Posterior cingulate gyrus (tissue), 11 donors: ENCODE data around the gene HHAT.
A peak's percentile ranks its signal among the peaks of the same experiment; 100 is the strongest.

Experiments
- DNase-seq, 10 donors: peaks; one replicate each; pipeline versions ENCODE4 v3.0.0 to v3.0.0-alpha.2; 2020 to 2021; ENCODE audit warnings: mixed read lengths in 3 of 10
- intact Hi-C: fragments of 100-400 bp; cut with DNase I; formaldehyde crosslinking; loops from one replicate; pipeline ENCODE4 v1.15.1; 2023

The HHAT gene

DNA sequence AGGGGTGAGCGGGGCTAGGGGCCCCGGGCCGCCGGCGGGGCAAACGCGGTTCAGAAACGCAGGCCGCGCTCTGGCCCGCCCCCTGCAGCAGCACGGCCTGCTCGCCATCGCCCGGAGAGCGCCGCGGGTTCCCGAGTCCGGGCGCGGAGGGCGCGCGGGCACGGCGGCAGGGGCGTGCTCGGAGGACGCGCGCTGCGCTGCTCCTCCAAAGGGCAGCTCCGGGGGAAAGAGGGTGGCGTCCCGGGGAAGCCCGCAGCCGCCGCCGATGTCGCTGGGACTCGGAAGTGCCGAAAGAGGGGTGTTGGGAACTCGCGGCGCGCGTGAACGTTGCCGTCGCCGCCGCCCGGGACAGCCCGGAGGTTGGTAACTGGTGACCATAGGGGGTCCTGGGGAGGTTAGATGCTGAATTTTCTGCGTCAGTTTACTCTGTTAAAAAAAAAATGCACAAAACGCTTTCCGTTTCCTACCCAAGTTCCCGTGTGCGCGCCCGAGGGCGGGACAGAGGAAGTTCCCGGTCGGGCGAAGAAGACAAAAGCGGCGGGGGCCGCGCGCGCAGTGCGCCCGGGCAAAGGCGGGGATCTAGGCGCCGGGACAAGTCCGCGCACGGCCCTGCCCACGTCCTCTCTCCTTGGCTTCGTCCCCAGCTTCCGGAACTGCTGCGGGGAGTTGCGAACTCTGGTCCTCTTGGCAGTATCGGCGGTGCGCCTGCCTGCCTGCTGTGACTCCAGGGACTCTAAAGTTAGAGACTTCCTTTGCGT is at the start of gene HHAT:
HHAT (plus strand) TSS at position 157 of the 758 bp plus-strand sequence. CDS start 20,074 bp downstream, outside the sequence.
- peak; percentile 59 to 94 (median 71) for DNase-seq
- intact Hi-C loops: no loop called here

DNA sequence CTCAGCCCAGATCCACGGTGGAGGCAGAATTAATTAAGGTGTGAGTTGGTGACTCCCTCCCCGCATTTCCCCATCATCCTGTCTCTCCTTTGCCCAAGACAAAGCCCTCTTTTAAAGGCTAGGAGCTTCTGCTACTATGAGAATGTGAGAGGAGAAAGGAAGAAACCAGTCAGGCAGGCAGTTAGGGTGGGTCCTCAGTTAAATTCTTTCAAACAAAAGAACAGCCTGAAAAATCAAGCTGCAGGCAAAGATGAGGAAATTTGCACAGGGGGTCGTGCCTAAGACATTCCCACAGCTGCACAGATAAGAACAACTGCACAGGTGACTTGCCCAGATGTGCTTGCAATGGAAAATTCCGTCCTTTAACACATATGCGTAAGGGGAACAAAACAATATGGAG is 48.5 kb upstream of the HHAT start:
- DNase-seq: no peak
- intact Hi-C loops: no loop called here

DNA sequence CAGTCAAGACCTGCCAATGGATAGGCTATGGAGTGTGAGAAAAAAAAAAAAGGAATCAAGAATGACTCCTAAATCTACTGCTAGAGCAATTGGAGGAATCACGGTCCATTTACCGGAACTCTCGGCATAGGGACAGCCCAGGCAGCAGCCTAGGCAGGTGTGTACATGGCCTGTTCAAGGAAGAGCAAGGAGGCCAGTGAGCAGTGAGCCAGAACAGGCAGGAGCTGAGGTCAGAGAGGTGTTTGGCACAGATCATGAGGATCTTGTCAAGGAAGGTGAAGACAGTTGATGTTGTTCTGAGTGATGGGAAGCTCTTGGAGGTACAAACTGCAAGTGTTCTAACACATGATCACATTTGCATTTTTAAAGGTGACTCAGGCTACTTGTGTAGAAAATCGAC is 40.6 kb upstream of the HHAT start:
- intact Hi-C loops: no loop called here
- DNase-seq: no peak

DNA sequence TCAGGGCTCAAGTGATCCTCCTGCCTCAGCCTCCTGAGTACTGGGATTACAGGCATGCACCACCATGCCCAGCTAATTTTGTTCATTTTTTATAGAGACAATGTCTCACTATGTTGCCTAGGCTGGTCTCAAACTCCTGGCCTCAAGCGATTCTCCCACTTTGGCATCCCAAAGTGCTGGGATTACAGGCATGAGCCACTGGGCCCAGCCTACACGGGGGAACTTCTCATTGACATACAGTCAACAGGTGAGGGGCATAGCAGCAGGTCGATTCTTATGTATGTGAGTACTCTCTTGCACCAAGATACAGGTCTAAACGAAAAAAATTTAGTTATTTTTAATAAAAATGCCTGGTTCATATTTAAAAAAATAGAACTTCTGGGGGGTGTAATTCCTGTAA is 39.5 kb upstream of the HHAT start:
- intact Hi-C loops: no loop called here
- DNase-seq: no peak

DNA sequence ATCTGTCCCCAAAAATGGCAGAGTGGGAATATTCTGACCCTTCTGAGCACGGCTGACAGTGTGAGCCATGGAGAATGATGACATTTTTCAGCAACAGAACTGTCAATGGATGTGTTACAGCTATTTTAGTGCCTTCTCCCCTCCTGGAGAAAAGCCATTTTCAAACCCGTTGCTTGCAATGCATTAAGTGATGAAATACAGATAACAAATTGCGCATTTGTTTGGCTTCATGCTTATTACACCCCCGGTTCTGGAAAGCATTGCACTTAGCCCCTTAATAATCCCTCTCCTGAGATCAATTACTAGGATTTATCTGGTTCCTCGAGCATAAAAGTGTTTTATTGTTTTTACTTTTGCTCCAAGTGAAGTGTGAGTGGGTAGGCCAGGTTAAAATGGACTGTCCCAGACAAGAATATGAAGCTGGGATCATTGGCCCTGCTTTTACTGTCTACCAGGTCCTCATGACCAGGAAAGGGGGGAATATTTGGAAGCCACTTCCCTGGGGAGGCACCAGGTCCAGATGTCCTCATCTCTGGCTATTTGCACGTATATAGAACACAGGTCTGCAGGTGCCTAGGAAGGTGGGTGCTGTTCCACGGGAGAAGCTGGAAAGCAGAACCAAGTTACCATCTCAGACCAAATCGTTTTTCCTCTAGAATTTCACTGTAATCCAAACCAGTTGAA is 37.5 kb upstream of the HHAT start:
- DNase-seq: no peak
- intact Hi-C loops: no loop called here

DNA sequence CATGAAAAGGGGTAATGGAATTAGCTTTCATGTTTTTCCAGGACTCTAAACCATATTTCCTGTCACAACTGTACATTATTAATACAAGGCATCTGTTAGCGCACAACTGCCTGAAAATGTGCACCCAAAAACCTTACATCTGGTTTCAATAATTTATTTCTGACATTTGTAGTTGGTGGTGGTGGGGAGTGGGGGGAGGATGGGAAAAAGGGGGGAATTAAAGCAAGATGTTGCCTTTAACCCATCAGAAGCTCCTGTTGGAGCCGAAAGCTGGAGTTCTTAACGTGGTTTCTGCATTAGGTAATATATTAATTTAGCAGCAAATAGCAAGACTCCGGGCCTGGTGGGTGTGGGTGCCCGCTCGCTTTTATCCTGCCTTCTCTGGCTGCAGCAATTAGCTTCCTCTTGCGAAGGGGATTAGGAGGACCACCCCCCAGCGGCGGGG is 36.9 kb upstream of the HHAT start:
- DNase-seq: no peak
- intact Hi-C loops: no loop called here

DNA sequence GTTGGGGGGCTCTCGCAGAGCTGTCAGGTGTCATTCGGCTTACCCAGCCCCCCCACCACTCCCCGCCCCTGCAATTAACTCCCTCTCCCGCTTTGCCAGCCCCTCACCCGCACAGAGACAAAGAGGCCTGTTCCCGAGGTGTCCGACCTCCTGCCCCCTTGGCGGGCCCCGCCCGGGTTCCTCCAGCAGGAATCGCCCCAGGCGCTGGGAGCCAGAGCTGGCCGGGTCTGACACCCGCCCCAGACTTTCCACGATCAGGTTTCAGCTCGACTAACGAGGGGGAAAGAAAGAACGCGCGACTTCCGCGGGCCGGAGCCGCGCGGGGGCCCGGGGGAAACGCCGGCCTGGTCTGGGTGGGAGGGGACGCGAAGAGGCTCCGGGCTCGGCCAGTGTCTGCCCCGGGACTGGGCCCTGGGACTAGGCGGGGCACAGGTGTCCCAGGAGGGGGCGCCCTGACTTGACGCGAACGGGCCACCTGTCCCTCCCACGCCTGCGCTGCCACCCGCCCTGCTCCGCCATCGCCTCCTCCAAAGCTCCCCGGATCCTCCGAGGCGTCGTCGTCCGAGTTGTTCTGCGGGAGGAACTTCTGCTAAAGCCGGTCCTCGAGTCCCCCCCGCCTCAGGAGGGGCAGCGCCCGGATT is 36.4 kb upstream of the HHAT start:
- DNase-seq: peak in 7 of 10 donors; percentile 14 to 91 (median 49)
- intact Hi-C loops: no loop called here

DNA sequence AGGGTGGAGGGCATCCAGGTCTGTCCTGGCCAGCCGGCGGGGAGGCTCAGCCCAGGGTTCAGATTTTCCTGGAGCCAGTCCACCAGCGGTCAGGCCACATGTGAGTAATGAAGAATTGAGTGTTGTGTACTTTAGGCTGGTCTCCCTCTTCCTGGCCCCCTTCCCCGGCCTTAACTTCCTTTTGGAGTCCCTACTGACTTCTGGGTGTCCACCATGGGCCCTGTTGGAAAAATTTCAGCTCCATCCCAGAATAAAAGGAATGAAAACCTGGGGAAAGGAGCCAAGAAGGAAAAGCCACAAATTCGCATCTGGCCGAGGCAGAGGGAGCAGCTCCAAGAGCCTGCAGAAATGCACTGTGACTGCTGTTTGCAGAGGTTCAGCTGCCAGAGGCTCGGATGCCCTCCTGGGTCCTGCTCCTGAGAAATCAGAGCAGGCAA is 35.5 kb upstream of the HHAT start:
- DNase-seq: no peak
- intact Hi-C loops: no loop called here

DNA sequence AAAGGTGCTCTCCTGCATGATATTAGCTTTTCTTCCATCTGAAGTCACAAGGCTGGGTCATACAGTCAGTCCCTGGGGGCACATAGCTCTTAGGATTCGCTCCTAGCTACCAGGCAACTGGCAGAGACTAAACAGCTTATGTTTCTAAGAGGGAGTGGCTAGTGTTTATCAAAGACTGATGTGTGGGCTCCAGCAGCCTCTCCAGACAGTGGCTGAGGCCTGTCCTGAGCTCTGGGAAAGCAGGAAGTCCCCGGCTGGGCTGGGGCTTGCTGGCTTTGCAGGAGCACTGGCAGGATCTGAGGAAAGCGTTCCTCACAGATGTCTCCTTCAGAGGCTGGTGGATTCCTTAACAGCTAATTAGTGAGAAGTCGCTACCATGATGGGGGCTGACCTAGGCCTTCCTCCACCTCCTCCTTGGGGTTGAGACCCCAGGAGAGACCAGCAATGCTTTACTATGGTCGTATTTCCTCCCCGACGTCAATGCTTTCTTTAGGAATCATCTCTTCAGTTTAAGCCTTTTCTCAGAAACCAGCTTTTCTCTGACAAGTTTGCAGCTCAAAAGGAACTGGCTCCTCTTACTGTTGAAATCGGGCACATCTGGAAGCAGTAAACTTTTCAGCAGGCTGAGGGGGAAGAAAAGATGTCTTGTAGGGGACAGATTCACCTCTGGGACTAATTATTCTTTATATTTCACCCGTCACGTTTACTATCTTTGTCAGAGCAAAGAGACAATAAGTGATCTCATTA is 33.5 kb upstream of the HHAT start:
- DNase-seq: no peak
- intact Hi-C loops: no loop called here

DNA sequence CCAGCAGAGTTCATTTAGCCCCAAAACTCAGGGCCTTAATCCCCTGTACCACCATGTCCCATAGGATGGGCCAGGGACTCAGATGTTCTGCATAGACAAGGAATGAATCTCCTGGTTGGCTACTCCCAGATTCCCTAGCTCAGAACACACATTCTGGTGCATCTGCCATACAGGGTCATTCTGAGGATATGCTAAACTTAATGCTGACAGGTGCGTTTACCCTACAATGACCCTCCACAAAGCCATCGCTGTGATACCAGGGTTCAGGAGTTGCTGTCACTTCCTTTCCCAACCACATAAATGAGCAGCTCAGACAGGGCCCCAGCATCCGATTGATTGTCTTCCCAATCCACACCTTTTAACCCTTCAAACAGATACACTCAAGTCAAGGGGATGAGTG is 32.0 kb upstream of the HHAT start:
- DNase-seq: no peak
- intact Hi-C loops: no loop called here

DNA sequence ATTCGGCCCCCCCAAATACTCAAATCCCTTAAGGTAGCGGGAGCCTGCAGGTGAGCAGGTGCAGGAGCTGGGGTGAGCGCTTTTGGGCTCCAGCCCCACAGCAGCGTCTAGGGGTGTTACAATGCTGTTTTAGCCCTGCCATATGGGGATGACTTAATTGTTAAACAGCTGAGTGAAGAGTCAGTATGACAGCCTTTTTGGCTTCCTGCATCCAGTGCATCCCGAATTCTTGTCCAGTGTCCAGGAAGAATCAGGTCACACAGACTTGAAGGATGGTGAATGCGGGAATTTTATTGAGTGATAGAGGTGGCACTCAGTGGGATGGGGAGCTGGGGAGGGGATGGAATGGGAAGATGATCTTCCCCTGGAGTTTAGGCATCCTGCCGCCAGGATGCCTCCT is 30.4 kb upstream of the HHAT start:
- intact Hi-C loops: no loop called here
- no peak for DNase-seq

DNA sequence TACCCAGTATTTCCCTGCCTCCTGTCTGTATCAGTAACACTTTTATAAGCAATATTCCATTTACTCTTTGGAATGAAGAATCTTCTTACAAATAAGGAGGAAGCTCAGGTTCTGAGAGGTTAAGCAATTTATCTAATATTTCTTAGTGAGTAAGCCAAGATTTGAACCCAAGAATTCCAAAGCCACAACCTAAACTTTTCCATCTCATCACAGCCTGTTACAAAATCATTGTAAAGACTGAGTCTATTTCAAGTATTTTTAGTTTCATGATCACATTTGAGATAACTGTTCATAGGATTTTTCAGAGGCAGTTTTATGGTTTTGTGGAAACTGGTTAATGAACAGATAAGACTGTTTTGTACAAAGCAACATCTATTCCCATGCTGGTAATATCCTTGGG is 29.8 kb upstream of the HHAT start:
- intact Hi-C loops: no loop called here
- DNase-seq: no peak

DNA sequence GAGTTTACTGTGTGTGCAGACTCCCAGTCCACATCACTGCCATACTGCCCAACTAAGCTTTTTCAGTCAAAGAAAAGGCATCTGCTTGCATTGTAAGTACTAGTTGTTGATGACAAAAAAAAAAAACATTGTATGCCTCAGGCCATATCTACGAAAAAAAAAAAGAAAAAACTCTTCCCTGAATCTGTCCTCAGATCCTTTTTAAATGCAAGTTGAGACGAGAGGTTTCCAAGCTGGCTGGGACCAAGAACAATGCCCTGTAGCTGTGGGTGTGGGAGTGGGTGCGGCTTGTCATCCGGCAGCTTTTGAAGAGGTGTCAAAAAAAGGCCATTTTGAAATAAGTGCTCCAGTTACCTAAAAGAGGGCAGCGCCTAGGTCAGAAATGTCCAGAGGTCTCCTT is 29.2 kb upstream of the HHAT start:
- DNase-seq: no peak
- intact Hi-C loops: no loop called here

DNA sequence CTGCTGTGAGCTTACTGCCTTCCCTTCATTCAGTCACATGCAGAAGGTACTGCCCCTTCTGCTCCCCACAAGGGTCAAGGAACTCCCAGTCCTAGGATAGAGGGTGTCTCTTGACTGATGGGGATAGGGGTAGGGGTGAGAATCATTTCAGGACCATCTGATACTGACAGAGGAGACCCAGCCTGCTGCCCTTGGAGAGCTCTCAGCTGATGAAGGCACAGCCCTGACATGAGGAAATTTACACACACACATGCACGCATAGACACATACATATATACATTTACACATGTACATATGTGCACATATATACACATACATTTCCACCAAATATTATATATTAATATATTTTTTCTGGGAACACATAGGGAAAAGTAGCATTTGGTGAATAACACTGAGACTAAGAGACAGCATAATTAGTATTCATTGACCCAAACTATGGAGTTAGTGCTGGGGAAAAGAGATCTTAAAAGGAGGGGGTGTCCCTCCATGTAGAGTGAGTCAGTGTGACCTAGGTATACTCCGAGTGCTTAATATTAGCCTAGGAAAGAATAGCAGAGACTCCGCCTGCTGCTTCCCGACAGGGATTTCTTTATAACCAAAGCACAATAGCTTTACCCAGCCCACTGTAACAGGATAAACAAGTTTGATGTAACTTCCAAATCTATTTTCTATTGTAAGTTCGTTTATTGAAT is 27.6 kb upstream of the HHAT start:
- intact Hi-C loops: no loop called here
- DNase-seq: no peak

DNA sequence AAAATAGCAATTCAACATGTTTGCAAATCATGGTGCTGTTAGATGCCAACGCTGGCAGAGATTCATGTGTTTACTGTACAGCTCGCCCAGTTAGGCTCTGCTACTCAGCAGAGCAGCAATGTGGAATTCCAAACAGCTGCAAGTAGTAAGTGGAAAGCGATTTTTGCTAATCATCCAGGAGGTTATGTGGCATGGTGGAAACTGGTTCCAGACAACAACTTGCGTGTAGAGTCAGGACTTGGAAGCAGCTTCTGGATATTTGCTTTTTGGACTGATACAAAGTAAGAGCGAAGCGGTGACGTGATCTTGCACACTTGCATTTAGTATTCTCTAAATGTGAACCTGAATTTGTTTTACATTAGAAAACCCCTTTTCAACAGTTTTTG is 27.1 kb upstream of the HHAT start:
- intact Hi-C loops: no loop called here
- no peak for DNase-seq

DNA sequence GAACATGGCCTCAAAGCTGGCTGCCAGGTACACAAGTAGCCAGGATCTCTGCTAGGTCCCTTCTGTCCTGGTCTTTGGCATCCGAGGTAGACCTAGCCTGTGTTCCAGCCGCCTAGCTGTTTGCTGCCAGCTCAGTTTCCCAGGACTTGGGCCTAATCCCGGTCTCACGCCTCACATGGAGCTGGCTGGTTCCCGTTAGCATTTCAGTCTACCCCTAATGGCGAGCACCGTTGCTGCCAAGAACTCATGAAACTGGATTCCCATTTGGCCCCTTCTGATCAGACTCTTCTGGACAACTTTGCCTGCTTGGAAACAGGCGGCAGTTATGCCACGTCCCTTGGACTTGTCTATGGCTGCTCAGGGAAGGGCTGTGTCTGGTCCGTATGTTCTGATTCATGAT is 26.2 kb upstream of the HHAT start:
- no peak for DNase-seq
- intact Hi-C loops: no loop called here

DNA sequence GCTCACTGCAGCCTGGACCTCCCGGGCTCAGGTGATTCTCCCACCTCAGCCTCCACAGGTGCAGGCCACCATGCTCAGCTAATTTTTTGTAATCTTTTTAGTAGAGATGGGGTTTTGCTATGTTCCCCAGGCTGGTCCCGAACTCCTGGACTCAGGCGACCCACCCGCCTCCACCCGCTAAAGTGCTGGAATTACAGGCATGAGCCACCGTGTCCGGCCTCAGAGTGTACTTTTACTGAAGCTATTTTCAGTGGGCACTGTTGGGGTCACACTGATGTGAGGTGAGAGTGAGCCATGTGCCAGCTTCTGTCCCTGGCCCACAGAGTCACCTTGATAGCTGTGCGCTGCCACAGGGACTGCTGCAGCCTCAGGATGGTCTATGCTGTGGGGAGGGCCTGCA is 25.3 kb upstream of the HHAT start:
- intact Hi-C loops: no loop called here

DNA sequence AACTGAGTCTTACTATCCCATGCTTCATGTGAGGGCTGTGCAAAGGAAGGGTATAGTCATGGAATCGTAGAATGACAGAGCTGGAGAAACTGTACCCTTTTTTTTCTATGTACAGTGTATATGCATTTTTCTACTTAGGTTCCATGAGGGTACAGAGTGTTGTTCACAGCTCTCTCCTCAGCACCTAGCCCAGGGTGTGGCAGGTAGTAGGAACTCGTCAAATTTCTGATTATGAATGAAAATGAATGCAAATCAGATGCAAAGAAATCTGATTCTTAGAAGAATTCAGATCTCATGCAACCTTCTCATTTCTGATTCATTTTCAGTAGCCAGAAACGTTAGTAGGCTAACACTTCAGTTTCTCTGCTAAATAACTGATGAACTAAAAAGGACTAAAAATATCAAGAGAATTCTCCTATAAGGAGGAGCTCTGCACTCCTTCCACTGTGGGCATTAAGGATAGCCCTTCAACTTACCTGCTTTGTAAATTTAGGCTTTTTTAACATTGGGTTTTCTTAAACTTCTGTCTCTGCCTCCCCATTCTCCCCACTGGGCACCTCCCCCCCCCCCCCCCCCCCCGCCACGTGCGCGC is 18.0 kb upstream of the HHAT start:
- intact Hi-C loops: loop anchor here (1.0 to 5.0 kb wide), 3 partner anchors 110 to 448 kb away; no protein-coding TSS in a partner anchor
- no peak for DNase-seq

More for the DNA sequence above, 25.3 kb upstream of the HHAT start:
- DNase-seq: no peak

DNA sequence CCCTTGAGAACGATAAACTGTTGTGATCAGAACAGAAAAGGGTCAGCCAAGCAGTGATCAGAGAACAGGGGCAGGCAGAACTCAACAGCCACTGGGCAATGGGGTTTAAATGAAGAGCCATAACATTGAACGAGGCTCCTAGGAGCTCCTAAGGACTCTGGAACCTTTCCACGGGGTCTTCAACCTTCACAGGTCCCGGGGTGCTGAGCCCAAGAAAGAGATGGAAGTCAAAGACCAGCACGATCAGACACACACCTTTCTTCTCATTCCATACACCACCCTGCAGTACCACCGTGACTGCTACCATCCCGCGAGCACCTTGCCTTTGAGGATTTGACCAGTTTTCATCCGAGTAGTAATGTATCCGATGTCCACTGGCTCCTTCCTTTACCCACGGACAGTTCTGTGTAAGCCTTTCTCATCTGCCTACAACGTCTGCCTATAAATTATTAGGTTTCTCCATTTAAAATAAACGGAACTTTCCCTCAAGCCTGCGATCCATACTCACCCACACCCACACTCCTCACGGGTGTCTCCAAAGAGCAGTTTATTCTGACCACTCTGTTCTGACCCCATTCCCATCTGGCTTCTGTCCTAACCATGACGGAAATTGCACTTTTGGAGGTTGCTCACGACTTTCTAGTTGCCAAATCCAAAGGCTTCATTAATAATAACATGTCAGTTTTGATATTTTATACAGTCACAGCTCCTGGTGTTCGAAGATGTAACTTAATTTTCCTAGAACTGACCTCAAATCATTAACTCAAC is 16.8 kb upstream of the HHAT start:
- DNase-seq: peak in 1 of 10 donors; percentile 34
- intact Hi-C loops: loop anchor here (1.0 to 5.0 kb wide), 3 partner anchors 111 to 450 kb away; no protein-coding TSS in a partner anchor
